Ishikawa (cell line): ENCODE measurements around the gene LGI2.

Experiments
- CREB1 ChIP-seq: IDR thresholded peaks from 2 replicates; pipeline ENCODE4 v1.6.1; 2012; ENCODE audit warnings: low read depth
- EP300 ChIP-seq: IDR thresholded peaks from 2 replicates; pipeline ENCODE4 v1.6.1; 2012; ENCODE audit warnings: borderline replicate concordance
- FOXM1 ChIP-seq: IDR thresholded peaks from 2 replicates; pipeline ENCODE4 v1.6.1; 2012; ENCODE audit warnings: low read depth, borderline replicate concordance
- REST ChIP-seq: IDR thresholded peaks from 2 replicates; pipeline ENCODE4 v1.6.1; 2012; ENCODE audit warnings: low read depth, mild to moderate bottlenecking

- TF ChIP-seq REST (no peak), CREB1 (no peak), EP300 (no peak), FOXM1 (no peak)
These were observed 60.1 kb downstream of the LGI2 start for GRCh38 chr4:24970635-24971034.
